NT2/D1 (cell line): ENCODE data around the gene UBE2N.
"Not testable (repeated sequence)": the region's sequence is repeated elsewhere in the genome, so short reads cannot be mapped to it uniquely, and the experiment has no call there.

Source experiments
- DNase-seq: peaks from one replicate; pipeline ENCODE4 v3.0.0-alpha.2; 2011; ENCODE audit warnings: low read depth, low spot score
- H3K27me3 ChIP-seq: 2 replicates; pipeline ENCODE4 v1.6.0; 2011; ENCODE audit warnings: mild to moderate bottlenecking; ENCODE audit not compliant: insufficient read length, insufficient read depth
- H3K36me3 ChIP-seq: 2 replicates; pipeline ENCODE4 v1.6.1; 2011; ENCODE audit warnings: mild to moderate bottlenecking, low read length, mixed read lengths; ENCODE audit not compliant: insufficient read depth, insufficient read length
- H3K4me1 ChIP-seq: 2 replicates; pipeline ENCODE4 v1.5.1; 2011; ENCODE audit not compliant: insufficient read depth, insufficient read length
- H3K4me3 ChIP-seq: 2 replicates; pipeline ENCODE4 v1.5.1; 2011; ENCODE audit warnings: low read depth; ENCODE audit not compliant: insufficient read length
- H3K9ac ChIP-seq: 2 replicates; pipeline ENCODE4 v1.6.0; 2011; ENCODE audit warnings: low read depth; ENCODE audit not compliant: insufficient read length
- H3K9me3 ChIP-seq: 2 replicates; pipeline ENCODE4 v1.5.1; 2011; ENCODE audit warnings: mild to moderate bottlenecking, low read length; ENCODE audit not compliant: insufficient read depth
- SUZ12 ChIP-seq: IDR thresholded peaks from 2 replicates; pipeline ENCODE4 v1.6.1; 2011; ENCODE audit not compliant: insufficient read length, insufficient read depth; ENCODE audit errors: extremely low read depth
- YY1 ChIP-seq: IDR thresholded peaks from 2 replicates; pipeline ENCODE4 v1.6.1; 2011; ENCODE audit not compliant: insufficient read length, insufficient read depth
- ZNF274 ChIP-seq: IDR thresholded peaks from 2 replicates; pipeline ENCODE4 v1.6.1; 2011; ENCODE audit warnings: mild to moderate bottlenecking, low read depth, low read length

UBE2N gene

GRCh38 chr12:93397412-93397811, 44.3 kb downstream of the UBE2N start:
- Histone ChIP-seq H3K36me3 (peaks cover 43% of the 10 kb centered on the region), H3K9ac (no peak overlapping the region), H3K4me3 (no peak overlapping the region), H3K4me1 (no peaks in the 10 kb centered on the region), H3K27me3 (no peaks in the 10 kb centered on the region), H3K9me3 (no peaks in the 10 kb centered on the region)
- no peak for TF ChIP-seq SUZ12
- TF ChIP-seq YY1: no peak
- no peak for TF ChIP-seq ZNF274
- DNase-seq: no peak

DNA sequence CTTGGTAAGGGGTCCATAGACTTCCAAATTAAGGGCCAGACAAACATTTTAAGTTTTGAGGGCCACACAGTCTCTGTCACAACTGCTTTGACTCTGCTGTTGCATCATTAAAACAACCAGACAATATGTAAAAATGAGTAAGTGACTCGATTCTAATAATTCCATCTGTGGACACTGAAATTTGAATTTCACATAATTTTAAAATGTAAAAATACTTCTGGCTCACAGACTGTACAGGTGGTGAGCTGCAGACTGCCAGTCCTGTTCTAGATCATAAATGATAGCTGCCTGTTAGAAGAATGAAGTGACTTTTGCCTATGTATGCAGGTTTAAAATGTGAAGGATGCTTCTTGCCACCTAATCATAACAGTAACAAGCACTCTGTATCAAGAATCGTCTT, 48.3 kb downstream of the UBE2N start:
- H3K4me3 ChIP-seq: no peak overlapping the region
- H3K36me3 ChIP-seq: peaks cover 45% of the 10 kb centered on the region
- no peak for DNase-seq
- no peaks in the 10 kb centered on the region for H3K4me1 ChIP-seq
- no peak for TF ChIP-seq YY1
- TF ChIP-seq ZNF274: no peak
- no peak for TF ChIP-seq SUZ12
- H3K27me3 ChIP-seq: no peaks in the 10 kb centered on the region
- no peaks in the 10 kb centered on the region for H3K9me3 ChIP-seq
- H3K9ac ChIP-seq: no peak overlapping the region

GRCh38 chr12:93390549-93391297, 51.0 kb downstream of the UBE2N start:
- Histone ChIP-seq H3K4me1 (no peaks in the 10 kb centered on the region), H3K9me3 (no peaks in the 10 kb centered on the region), H3K9ac (no peak overlapping the region), H3K27me3 (no peaks in the 10 kb centered on the region), H3K4me3 (no peak overlapping the region), H3K36me3 (peaks cover 27% of the 10 kb centered on the region)
- DNase-seq: no peak
- TF ChIP-seq ZNF274 (no peak), YY1 (no peak), SUZ12 (no peak)

DNA sequence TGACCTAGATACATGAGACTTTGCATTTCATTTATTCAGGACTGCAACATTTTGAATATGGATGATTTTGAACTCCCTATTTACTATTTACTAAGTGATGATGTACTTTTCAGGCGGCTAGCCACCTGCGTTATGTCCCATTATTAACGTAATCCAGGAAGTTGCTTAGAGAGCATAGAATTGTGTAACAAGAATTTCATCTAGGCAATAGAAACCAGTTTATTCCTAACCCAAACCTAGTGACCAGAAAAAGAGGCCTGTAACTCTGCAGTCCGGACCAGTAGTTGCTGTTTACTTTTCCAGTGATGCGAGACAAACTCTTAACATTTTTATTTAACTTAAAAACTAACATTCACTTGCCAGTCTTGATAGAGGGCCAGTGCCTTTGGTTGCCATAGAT, 51.7 kb downstream of the UBE2N start:
- DNase-seq: no peak
- H3K9me3 ChIP-seq: no peaks in the 10 kb centered on the region
- no peak for TF ChIP-seq YY1
- TF ChIP-seq SUZ12: no peak
- no peak for TF ChIP-seq ZNF274
- H3K4me1 ChIP-seq: no peaks in the 10 kb centered on the region
- H3K36me3 ChIP-seq: peaks cover 25% of the 10 kb centered on the region
- no peak overlapping the region for H3K4me3 ChIP-seq
- H3K27me3 ChIP-seq: no peaks in the 10 kb centered on the region
- no peak overlapping the region for H3K9ac ChIP-seq

DNA sequence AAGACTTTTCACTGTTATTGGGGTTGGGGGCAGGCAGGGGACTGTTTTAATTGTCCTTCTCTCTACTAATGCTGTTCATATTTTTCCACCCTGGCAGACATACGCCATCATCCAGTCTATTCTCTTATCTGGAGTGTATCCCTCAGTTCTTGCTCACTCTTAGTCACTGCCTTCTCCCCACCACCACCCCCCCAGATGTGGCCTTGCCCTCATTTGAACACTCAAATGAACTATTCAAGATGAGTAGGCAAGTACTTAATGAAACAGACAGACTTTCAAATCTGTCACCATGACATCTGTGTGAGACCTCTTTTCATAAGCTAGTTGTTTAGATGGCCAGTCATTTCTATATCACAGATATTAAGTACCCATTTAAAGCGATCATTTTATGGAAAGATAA, 54.0 kb downstream of the UBE2N start:
- no peaks in the 10 kb centered on the region for H3K4me1 ChIP-seq
- TF ChIP-seq ZNF274 (no peak), SUZ12 (no peak), YY1 (no peak)
- DNase-seq: no peak
- peaks cover 27% of the 10 kb centered on the region for H3K36me3 ChIP-seq
- no peaks in the 10 kb centered on the region for H3K27me3 ChIP-seq
- H3K4me3 ChIP-seq: no peak overlapping the region
- H3K9me3 ChIP-seq: no peaks in the 10 kb centered on the region
- H3K9ac ChIP-seq: no peak overlapping the region

GRCh38 chr12:93381976-93382437, 59.7 kb downstream of the UBE2N start:
- H3K4me3 ChIP-seq, DNase-seq, H3K9ac ChIP-seq, H3K27me3 ChIP-seq, H3K9me3 ChIP-seq, H3K4me1 ChIP-seq: not testable (repeated sequence)
- peaks cover 19% of the 10 kb centered on the region for H3K36me3 ChIP-seq

DNA sequence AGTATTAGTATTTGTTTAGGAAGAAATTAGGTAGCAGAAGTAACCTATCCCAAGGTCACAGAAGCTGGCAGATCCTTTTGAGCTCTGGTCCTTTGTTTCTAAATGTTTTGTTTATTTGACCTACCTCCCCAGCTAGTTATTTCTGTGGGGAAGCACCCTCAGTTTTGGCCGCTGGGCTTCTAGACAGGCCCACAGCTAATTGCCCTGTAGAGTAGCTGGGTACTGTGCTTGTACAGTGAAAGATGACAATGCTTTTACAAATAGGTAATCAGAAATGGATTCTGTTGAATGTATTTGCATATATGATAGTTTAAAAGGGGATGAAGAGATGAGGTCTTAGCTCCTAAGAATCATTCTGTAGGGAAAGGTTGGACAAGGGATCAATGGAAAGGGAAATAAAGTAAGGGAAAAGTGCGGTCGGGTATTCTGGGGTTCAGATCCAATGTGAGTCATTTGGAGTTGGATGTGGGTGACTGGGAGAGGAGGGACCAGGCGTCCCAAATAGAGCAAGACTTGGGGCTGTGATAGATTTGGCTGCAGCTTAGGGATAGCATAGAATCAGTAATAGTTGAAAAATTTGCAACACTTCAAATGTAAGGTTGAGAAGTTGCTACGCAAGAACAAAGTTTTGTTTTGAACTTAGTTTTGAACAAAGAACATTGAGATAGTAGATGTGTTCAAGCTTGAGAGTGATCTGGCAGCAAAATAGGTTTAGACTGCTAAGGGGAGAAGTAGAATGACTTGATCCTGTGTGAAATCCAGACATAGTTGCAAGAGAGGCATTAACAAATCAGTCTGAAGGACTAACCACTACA, 60.4 kb downstream of the UBE2N start:
- Histone ChIP-seq H3K27me3 (no peaks in the 10 kb centered on the region), H3K4me1 (peaks cover under 1% of the 10 kb centered on the region), H3K9me3 (no peaks in the 10 kb centered on the region), H3K4me3 (no peak overlapping the region), H3K9ac (no peak overlapping the region), H3K36me3 (peaks cover 19% of the 10 kb centered on the region)
- TF ChIP-seq ZNF274 (no peak), SUZ12 (no peak)
- no peak for DNase-seq
